Forelimb muscle (tissue), 1 donor: ENCODE measurements around the gene SLX9. TPM values are rescaled to one million over a fixed set of nuclear protein-coding genes. Genes with fewer than 3 reads are reported as not detected.
"Not testable (repeated sequence)": the region's sequence is repeated elsewhere in the genome, so short reads cannot be mapped to it uniquely, and the experiment has no call there.

ENCODE experiments used
- DNase-seq: peaks from one replicate; pipeline ENCODE4 v3.0.0-alpha.2; 2013; ENCODE audit warnings: low read depth
- polyA plus RNA-seq: library from polyadenylated mRNA; unstranded; fragments of 120-200 nt; gene quantifications from one replicate; pipeline ENCODE4 v1.2.1, GENCODE V29; 2013; ENCODE audit not compliant: insufficient read length

Gene SLX9
- polyA plus RNA-seq, 1 donor = 23.4 TPM

GRCh38 chr21:44914176-44914874 lies 25.5 kb upstream of the SLX9 start:
- DNase-seq = no peak

- DNase-seq = no peak
Measured at GRCh38 chr21:44916965-44917364, 22.9 kb upstream of the SLX9 start.

- no peak for DNase-seq
Measured at GRCh38 chr21:44917446-44918106, 22.3 kb upstream of the SLX9 start.

GRCh38 chr21:44918107-44918470 lies 21.7 kb upstream of the SLX9 start:
- no peak for DNase-seq

- no peak for DNase-seq
Measured at GRCh38 chr21:44918581-44919033, 21.2 kb upstream of the SLX9 start.

- DNase-seq = no peak
Measured at GRCh38 chr21:44919111-44919912, 20.5 kb upstream of the SLX9 start.

GRCh38 chr21:44919913-44920693 lies 19.7 kb upstream of the SLX9 start:
- DNase-seq = no peak

GRCh38 chr21:44920694-44921604 lies 18.9 kb upstream of the SLX9 start, which contains the start of gene ITGB2:
TSS of gene ITGB2 (minus strand) at chr21:44920899. CDS start at chr21:44910782, 10,117 bp downstream.
- no peak for DNase-seq

GRCh38 chr21:44921928-44922327 lies 17.9 kb upstream of the SLX9 start:
- DNase-seq = no peak

GRCh38 chr21:44923480-44924084 lies 16.2 kb upstream of the SLX9 start:
- no peak for DNase-seq

- no peak for DNase-seq
Measured at GRCh38 chr21:44924606-44925377, 15.0 kb upstream of the SLX9 start.

GRCh38 chr21:44925378-44925755 lies 14.5 kb upstream of the SLX9 start:
- DNase-seq = no peak

- no peak for DNase-seq
Measured at GRCh38 chr21:44926331-44927101, 13.3 kb upstream of the SLX9 start.

GRCh38 chr21:44927259-44927586 lies 12.6 kb upstream of the SLX9 start:
- no peak for DNase-seq

GRCh38 chr21:44927587-44928461 lies 12.0 kb upstream of the SLX9 start:
- no peak for DNase-seq

GRCh38 chr21:44928500-44929241 lies 11.2 kb upstream of the SLX9 start:
- not testable (repeated sequence) for DNase-seq

GRCh38 chr21:44929242-44929798 lies 10.5 kb upstream of the SLX9 start:
- DNase-seq = no peak
